Activated T-helper 2 cell treated with anti-CD3 and anti-CD28 coated beads, Interferon-gamma antibody, Interleukin-2, Interleukin-4, amounts not matched to agents 10 μg/mL and 5 μg/mL and 100 μg/mL, durations not matched to agents 14 hours and 24 hours and 36 hours (primary cell): Measurements from ENCODE around the gene AHCYL1. TPM values are rescaled to one million over a fixed set of nuclear protein-coding genes. Genes with fewer than 3 reads are reported as not detected.

Experiments
- DNase-seq: peaks from one replicate; pipeline ENCODE4 v3.0.0; 2021; ENCODE audit warnings: low spot score
- H3K27ac Mint-ChIP-seq: one replicate; pipeline ENCODE4 v1.8.0; 2021; ENCODE audit warnings: mixed read lengths
- H3K27me3 Mint-ChIP-seq: one replicate; pipeline ENCODE4 v1.8.0; 2021; ENCODE audit warnings: low read depth, mixed read lengths
- H3K36me3 Mint-ChIP-seq: one replicate; pipeline ENCODE4 v1.8.0; 2021; ENCODE audit warnings: low read depth, mixed read lengths
- H3K4me1 Mint-ChIP-seq: one replicate; pipeline ENCODE4 v1.8.0; 2021; ENCODE audit warnings: low read depth, mixed read lengths
- H3K4me3 Mint-ChIP-seq: one replicate; pipeline ENCODE4 v1.8.0; 2021; ENCODE audit warnings: low read depth, mild to moderate bottlenecking, moderate library complexity, mixed read lengths
- H3K9me3 Mint-ChIP-seq: one replicate; pipeline ENCODE4 v1.8.0; 2021; ENCODE audit warnings: mixed read lengths
- intact Hi-C: fragments of 100-400 bp; cut with micrococcal nuclease; formaldehyde crosslinking; loops from one replicate; pipeline ENCODE4 v1.15.1; 2023
- total RNA-seq: library from RNA; stranded (reverse); gene quantifications from 2 replicates; pipeline ENCODE4 v1.2.3, GENCODE V29; 2022

Gene AHCYL1
- total RNA-seq, 1 donor from 2014 or later, result 85.8 TPM

DNA sequence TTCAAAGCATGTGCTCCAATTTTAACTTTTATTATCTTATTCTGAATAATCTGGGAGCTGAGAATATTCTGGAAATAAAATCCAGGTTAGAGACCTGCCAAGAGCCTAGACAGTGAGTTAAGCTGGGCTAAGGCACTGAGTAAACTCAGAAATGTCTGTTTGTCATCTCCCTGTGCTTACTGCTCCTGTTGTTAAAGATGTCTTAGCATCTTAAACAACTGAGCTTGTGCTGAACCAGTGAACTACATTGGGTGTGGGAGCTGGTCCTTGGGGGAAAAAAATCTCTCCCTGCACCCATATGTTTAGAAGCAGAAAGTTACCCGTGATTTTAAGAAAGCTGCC is 25.0 kb upstream of the AHCYL1 start:
- intact Hi-C loops, result no loop called here
- H3K4me1 Mint-ChIP-seq, result no peaks in the 10 kb centered on the region
- no peaks in the 10 kb centered on the region for H3K9me3 Mint-ChIP-seq
- no peak overlapping the region for H3K4me3 Mint-ChIP-seq
- H3K36me3 Mint-ChIP-seq, result no peaks in the 10 kb centered on the region
- DNase-seq, result no peak
- no peak overlapping the region for H3K27ac Mint-ChIP-seq
- H3K27me3 Mint-ChIP-seq, result peaks cover 22% of the 10 kb centered on the region

DNA sequence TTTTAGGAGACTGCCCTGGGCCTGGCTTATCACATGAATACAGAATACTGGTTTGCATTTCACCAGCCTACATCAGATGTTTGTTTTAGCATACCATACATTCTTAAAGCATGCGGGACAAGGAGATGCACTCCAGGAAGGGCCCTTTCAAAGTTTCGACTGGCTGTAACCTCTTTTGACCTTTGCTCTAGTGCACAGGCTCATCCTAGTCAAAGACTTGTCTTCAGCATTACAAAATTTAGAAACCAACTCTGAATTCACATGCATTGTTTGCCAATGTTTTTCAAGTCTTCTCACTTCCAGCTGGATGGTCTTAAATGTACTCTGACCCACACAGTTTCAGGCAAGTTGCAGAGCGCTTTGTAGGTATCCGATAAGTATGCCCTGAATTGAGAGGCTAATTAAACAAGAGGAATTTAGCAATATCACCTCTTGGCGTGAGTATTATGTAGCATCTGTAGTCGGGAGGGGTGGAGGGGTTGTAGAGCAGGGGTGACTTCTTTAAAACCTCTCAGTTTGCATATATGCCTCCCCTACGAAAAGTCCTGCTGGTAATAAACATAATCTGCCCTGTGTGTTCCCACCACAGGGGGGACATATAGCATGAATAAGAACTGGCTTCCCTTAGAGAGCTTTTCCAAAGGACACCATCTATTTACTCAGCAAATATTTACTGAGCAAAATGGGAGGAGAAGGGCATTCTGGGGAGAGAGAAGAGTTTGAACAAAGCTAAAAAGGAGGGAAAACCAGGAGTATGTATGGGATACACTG is 24.4 kb upstream of the AHCYL1 start:
- intact Hi-C loops, result no loop called here
- Mint-ChIP-seq H3K27ac (no peak overlapping the region), H3K4me1 (no peaks in the 10 kb centered on the region), H3K36me3 (no peaks in the 10 kb centered on the region), H3K27me3 (peaks cover 25% of the 10 kb centered on the region), H3K4me3 (no peak overlapping the region), H3K9me3 (peaks cover 2% of the 10 kb centered on the region)
- DNase-seq, result no peak

DNA sequence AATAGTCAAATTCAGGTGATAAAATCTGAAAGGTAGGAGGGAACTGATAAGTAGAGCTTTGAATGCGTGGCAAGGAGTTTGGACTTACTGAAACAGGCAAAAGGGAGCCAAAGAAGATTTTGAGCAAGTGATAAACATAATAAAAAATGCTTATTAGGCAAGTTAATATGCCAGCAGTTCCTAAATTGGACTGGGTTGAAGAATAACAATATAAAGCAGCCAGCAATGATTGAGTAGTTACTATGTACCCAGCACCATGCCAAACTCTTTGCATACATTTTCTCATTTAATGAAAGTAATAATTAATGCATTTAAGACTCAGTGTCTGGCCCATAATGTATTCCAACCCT is 23.8 kb upstream of the AHCYL1 start:
- Mint-ChIP-seq H3K27me3 (peaks cover 29% of the 10 kb centered on the region), H3K4me1 (no peaks in the 10 kb centered on the region), H3K27ac (no peak overlapping the region), H3K36me3 (no peaks in the 10 kb centered on the region), H3K4me3 (no peak overlapping the region), H3K9me3 (peaks cover 7% of the 10 kb centered on the region)
- intact Hi-C loops, result no loop called here
- DNase-seq, result no peak

DNA sequence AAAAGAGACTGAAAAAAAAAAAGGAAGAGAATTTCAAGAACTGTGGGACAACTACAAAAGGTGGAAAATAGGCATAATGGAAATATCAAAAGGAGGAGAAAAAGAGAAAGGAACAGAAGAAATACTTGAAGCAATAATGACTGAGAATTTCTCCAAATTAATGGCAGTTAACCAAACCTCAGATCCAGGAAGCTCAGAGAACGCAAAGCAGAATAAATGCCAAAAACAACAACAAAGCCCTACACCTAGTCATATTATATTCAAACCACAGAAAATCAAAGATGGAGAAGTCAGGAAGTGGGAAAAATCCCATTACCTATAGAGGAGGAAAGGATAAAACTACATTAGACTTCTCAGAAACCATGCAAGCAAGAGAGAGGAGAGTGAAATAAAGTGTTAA is 20.7 kb upstream of the AHCYL1 start:
- Mint-ChIP-seq H3K27ac (no peak overlapping the region), H3K4me3 (no peak overlapping the region), H3K9me3 (peaks cover 7% of the 10 kb centered on the region), H3K36me3 (no peaks in the 10 kb centered on the region), H3K27me3 (peaks cover 21% of the 10 kb centered on the region), H3K4me1 (no peaks in the 10 kb centered on the region)
- DNase-seq, result no peak
- intact Hi-C loops, result no loop called here

DNA sequence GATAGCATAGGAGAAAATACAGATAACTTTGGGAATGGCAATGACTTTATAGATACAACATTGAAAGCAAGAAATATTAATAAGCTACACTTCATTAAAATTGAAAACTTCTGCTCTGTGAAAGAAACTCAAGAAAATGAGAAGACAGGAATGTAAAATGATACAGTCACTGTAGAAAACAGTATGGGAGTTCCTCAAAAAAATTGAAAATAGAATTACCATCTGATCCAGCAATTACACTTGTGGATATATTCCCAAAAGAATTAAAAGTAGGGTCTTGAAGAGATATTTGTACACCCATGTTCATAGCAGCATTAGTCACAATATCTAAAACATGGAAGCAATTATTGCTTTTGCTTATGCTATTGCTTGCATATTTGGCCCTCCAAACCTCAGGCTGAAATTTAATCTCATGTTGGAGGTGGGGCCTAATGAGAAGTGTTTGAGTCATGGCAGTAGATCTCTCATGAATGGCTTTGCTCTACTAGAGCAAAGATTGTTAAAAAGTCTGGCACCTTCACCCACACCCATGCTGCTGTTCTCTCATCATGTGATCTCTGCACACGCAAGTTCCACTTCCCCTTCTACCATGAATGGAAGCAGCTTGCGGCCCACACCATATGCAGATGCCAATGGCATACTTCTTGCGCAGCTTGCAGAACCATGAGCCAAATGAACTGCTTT is 15.3 kb upstream of the AHCYL1 start:
- Mint-ChIP-seq H3K27ac (no peak overlapping the region), H3K4me3 (no peak overlapping the region), H3K36me3 (no peaks in the 10 kb centered on the region), H3K4me1 (no peaks in the 10 kb centered on the region), H3K9me3 (peaks cover 7% of the 10 kb centered on the region), H3K27me3 (peaks cover 35% of the 10 kb centered on the region)
- intact Hi-C loops, result no loop called here
- no peak for DNase-seq

DNA sequence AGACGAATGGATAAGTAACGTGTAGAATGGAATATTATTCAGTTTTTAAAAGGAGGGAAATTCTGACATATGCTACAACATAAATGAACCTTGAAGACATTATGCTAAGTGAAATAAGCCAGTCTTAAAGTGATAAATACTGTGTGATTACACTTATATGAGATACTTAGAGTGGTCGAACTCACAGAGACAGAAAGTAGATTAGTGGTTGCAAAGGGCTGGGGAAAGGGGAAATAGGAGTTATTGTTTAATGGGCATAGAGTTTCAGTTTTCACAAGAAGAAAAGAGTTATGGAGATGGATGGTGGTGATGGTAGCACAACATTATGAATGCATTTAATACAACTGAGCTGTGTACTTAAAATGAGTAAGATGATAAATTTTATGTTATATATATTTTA is 14.7 kb upstream of the AHCYL1 start:
- H3K9me3 Mint-ChIP-seq, result peaks cover 7% of the 10 kb centered on the region
- DNase-seq, result no peak
- H3K4me3 Mint-ChIP-seq, result no peak overlapping the region
- H3K27ac Mint-ChIP-seq, result no peak overlapping the region
- intact Hi-C loops, result no loop called here
- H3K36me3 Mint-ChIP-seq, result no peaks in the 10 kb centered on the region
- H3K4me1 Mint-ChIP-seq, result no peaks in the 10 kb centered on the region
- H3K27me3 Mint-ChIP-seq, result peaks cover 35% of the 10 kb centered on the region

DNA sequence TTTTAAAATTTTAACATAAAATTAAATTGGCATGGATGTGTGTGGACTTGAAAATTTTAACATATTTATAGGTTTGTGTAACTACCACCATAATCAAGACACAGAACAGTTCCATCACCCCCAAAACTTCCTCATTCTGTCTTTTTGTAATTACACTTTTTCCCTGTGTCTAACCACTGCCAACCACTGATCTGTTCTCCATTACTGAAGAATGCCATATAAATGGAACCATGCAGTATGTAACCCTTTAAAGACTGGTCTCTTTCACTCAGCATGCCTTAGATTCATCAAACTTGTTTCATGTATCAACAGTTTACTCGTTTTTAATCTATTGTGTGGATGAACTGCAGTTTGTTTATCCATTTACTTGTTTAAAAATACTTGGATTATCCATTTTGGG is 13.0 kb upstream of the AHCYL1 start:
- intact Hi-C loops, result no loop called here
- Mint-ChIP-seq H3K4me1 (no peaks in the 10 kb centered on the region), H3K9me3 (no peaks in the 10 kb centered on the region), H3K27me3 (peaks cover 28% of the 10 kb centered on the region), H3K36me3 (no peaks in the 10 kb centered on the region), H3K27ac (no peak overlapping the region), H3K4me3 (no peak overlapping the region)
- no peak for DNase-seq

DNA sequence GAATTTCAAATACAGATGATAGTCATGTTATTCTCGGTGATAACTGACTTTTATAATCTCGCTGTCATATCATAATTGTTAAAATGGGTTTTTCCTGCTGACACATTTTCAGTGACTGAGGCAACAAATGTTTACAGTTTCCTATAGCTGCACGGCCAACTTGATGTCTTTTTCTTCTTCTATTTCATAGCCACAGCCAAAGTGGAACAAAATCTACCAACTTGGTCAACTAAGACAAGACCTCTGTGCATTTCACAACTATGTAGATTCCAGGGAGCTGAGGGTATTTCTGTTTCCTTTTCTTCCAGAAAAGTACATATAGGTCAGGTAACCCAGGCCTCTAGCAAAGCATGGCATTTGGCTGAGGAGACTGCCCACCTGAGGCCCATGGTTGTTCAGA is 10.4 kb upstream of the AHCYL1 start:
- no peak for DNase-seq
- H3K4me1 Mint-ChIP-seq, result no peaks in the 10 kb centered on the region
- H3K27me3 Mint-ChIP-seq, result peaks cover 24% of the 10 kb centered on the region
- no peak overlapping the region for H3K4me3 Mint-ChIP-seq
- H3K9me3 Mint-ChIP-seq, result no peaks in the 10 kb centered on the region
- H3K27ac Mint-ChIP-seq, result no peak overlapping the region
- no peaks in the 10 kb centered on the region for H3K36me3 Mint-ChIP-seq
- intact Hi-C loops, result no loop called here

DNA sequence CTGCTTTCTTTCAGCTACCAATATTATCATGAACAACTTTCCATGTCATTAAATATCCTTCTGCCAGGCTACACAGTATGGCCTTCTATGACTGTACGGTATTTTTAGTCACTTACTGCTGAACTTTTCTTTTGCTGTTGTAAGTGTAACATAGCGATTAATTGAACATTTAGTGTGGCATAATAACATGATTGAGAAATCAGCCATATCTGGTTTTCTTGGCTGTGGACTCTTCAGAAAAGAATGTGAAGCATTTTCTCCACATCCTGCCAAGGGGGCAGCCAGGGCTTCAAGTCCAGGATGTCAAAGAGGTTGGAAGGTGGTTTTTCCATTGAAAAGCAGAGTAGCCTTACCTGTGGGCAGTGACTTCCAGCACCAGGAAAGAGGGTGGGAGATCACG is 8.8 kb upstream of the AHCYL1 start:
- no peaks in the 10 kb centered on the region for H3K9me3 Mint-ChIP-seq
- no peaks in the 10 kb centered on the region for H3K36me3 Mint-ChIP-seq
- no peaks in the 10 kb centered on the region for H3K4me1 Mint-ChIP-seq
- H3K4me3 Mint-ChIP-seq, result no peak overlapping the region
- peaks cover 15% of the 10 kb centered on the region for H3K27me3 Mint-ChIP-seq
- DNase-seq, result no peak
- no peak overlapping the region for H3K27ac Mint-ChIP-seq
- intact Hi-C loops, result no loop called here

DNA sequence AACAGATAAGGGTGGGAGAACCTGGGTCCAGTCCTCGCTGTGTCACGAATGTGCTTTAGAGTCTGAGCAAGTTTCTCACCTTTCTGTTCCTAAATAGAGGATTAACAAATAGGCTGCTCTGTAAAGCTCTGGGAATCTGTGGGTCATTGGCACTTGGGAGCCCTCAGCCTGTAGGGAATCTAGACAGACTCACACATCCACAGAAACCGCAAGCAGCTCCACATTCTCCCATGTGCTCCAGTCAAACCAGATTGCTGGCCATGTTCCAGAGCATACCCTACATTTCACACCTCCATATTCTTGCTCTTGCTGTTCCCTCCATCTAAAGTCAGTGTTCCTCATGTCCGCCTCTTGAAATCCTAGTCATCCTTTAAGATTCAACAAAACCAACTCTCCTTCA is 7.8 kb upstream of the AHCYL1 start:
- Mint-ChIP-seq H3K4me1 (no peaks in the 10 kb centered on the region), H3K27me3 (peaks cover 8% of the 10 kb centered on the region), H3K4me3 (no peak overlapping the region), H3K27ac (no peak overlapping the region), H3K36me3 (no peaks in the 10 kb centered on the region), H3K9me3 (no peaks in the 10 kb centered on the region)
- intact Hi-C loops, result no loop called here
- DNase-seq, result no peak

DNA sequence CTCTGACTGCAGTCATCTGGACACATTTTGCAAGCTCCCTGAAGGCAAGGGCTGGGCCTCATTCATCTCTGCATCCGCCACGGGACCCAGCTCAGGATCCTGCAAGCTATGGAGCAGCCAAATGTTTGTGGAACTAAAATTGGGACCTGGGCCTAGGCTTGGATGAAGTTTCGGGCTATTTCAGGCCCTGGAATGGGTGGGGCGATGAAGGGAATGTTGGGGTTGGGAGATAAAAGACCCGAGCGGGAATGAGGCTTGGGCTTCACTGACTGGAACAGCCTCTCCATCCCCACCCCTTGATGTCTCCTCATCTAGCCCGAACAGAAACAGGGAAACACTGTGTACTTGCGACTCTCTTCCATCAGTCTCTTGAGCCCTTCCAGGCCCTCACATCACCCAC is 7.3 kb upstream of the AHCYL1 start:
- intact Hi-C loops, result no loop called here
- Mint-ChIP-seq H3K4me3 (no peak overlapping the region), H3K9me3 (no peaks in the 10 kb centered on the region), H3K27ac (no peak overlapping the region), H3K27me3 (peaks cover 5% of the 10 kb centered on the region), H3K4me1 (no peaks in the 10 kb centered on the region), H3K36me3 (no peaks in the 10 kb centered on the region)
- DNase-seq, result no peak

DNA sequence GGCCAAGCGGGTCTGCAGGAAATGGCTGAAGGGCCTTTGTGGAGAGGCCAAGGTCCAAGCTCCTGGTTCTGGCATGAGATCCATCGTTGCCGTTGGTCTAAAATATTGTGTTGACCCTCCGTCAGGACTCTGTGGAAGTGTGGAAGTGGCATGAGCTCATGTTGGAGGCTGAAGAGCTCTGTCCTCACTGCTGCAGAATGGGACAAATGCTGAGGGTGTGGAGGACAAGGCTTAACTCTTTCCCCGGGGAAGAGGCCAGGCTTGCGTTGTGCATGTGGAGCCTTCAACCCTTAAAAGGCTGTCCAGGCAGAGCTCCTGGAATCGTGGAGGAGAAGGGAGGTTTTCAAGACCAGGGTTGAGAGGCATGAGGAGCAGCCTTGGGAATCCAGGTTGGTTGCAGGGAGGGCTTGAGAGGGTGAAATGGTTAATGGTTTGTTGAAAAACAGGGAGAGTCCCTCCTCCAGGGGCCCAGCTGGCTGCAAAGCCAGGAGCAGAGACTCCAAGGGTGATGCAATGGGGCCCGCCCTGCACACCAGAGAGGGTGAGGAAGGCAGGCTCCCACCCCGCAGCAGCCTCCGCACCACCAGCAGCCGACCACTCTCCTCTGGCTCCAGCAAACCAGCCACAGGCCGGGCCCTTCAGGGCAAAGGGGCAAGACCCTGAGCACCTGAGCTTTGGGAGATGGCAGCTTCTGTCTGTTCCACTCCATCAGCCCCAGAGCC is 6.7 kb upstream of the AHCYL1 start:
- H3K36me3 Mint-ChIP-seq, result no peaks in the 10 kb centered on the region
- intact Hi-C loops, result no loop called here
- no peaks in the 10 kb centered on the region for H3K4me1 Mint-ChIP-seq
- no peak for DNase-seq
- H3K27ac Mint-ChIP-seq, result no peak overlapping the region
- no peaks in the 10 kb centered on the region for H3K9me3 Mint-ChIP-seq
- peaks cover 3% of the 10 kb centered on the region for H3K27me3 Mint-ChIP-seq
- H3K4me3 Mint-ChIP-seq, result no peak overlapping the region

DNA sequence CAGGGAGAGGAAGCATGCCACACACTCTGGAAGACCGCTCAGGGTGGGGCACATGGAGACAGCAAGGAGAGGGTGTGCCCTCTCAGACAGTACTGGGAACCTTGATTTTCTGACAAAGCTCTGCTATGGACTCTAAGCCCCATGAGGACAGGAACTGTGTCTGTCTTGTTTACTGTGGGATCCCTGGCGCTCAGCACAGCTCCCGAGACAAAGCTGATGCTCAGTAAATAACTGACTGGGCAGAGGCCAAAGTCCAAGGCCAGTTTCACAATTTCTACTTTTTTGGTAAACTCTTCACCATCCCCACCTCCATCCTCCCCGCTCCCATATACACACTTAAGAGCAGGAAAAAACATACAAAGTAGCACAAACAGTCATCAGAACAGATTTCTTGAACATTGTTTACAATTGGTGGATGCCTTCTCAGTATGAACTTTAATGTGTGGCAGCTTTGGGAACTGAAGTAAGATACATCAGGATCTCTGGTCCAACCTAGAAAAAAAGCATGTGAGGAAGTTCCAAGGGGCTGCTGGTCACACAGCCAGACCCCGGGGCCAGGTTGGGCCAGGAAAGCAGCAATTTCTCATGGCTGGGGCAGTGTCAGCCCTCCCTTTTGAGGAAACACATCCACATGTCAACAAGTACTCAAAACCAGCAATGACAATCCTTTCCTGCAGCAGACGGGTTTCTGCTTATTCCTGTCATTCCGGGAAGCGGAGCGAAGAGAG is 5.6 kb upstream of the AHCYL1 start:
- Mint-ChIP-seq H3K27me3 (peaks cover 1% of the 10 kb centered on the region), H3K36me3 (no peaks in the 10 kb centered on the region), H3K27ac (no peak overlapping the region), H3K4me1 (peaks cover 6% of the 10 kb centered on the region), H3K9me3 (no peaks in the 10 kb centered on the region), H3K4me3 (no peak overlapping the region)
- intact Hi-C loops, result no loop called here
- no peak for DNase-seq
